Measurements from ENCODE around the gene PACS1.

PACS1 gene

GRCh38 chr11:66279092-66279734 lies 209.1 kb downstream of the PACS1 start:
- no peak for DNase-seq

GRCh38 chr11:66280428-66280827 lies 210.4 kb downstream of the PACS1 start:
- DNase-seq = peak; percentile 82

- DNase-seq = no peak
Observed at GRCh38 chr11:66281001-66281400, 210.9 kb downstream of the PACS1 start.

GRCh38 chr11:66281776-66282467 lies 211.8 kb downstream of the PACS1 start:
- peak; percentile 57 for DNase-seq

GRCh38 chr11:66282468-66283455 lies 212.7 kb downstream of the PACS1 start:
- peak; percentile 95 for DNase-seq

- DNase-seq = no peak
Observed at GRCh38 chr11:66283461-66284105, 213.5 kb downstream of the PACS1 start.

- DNase-seq = no peak
Observed at GRCh38 chr11:66284526-66285078, 214.5 kb downstream of the PACS1 start.

- no peak for DNase-seq
Observed at GRCh38 chr11:66285250-66285947, 215.3 kb downstream of the PACS1 start.

GRCh38 chr11:66286699-66287098 lies 216.6 kb downstream of the PACS1 start:
- DNase-seq = no peak

- no peak for DNase-seq
Observed at GRCh38 chr11:66287211-66287888, 217.3 kb downstream of the PACS1 start.

GRCh38 chr11:66287889-66288670 lies 218.0 kb downstream of the PACS1 start:
- DNase-seq = peak; percentile 62

GRCh38 chr11:66288671-66289547 lies 218.8 kb downstream of the PACS1 start, which contains the start of gene YIF1A:
Gene YIF1A (minus strand): TSS chr11:66289143. CDS start chr11:66288985, 158 bp downstream.
- DNase-seq = peak; percentile 97

- no peak for DNase-seq
Observed at GRCh38 chr11:66289548-66290329, 219.7 kb downstream of the PACS1 start.

GRCh38 chr11:66290330-66290621 lies 220.2 kb downstream of the PACS1 start:
- no peak for DNase-seq

GRCh38 chr11:66291303-66291705 lies 221.2 kb downstream of the PACS1 start:
- peak; percentile 47 for DNase-seq

- peak; percentile 43 for DNase-seq
Observed at GRCh38 chr11:66291706-66292542, 221.9 kb downstream of the PACS1 start, which contains the start of gene TMEM151A. Gene TMEM151A (plus strand): TSS chr11:66291894. CDS start chr11:66292014, 120 bp downstream.

GRCh38 chr11:66292543-66293332 lies 222.7 kb downstream of the PACS1 start:
- DNase-seq = peak; percentile 42
